HFFc6 (cell line): ENCODE results near the gene RARB. TPM values are rescaled to one million over a fixed set of nuclear protein-coding genes. Genes with fewer than 3 reads are reported as not detected.

Source experiments
- DNase-seq: peaks from one replicate; pipeline ENCODE4 v3.0.0-alpha.2; 2018
- H3K27ac Mint-ChIP-seq: 2 replicates; pipeline ENCODE4 v1.8.0; 2020; ENCODE audit warnings: mild to moderate bottlenecking, mixed read lengths
- H3K27me3 Mint-ChIP-seq: 2 replicates; pipeline ENCODE4 v1.8.0; 2021; ENCODE audit warnings: mild to moderate bottlenecking, moderate library complexity, mixed read lengths; ENCODE audit not compliant: insufficient read depth
- H3K36me3 Mint-ChIP-seq: 2 replicates; pipeline ENCODE4 v1.8.0; 2021; ENCODE audit warnings: low read depth, mixed read lengths
- H3K4me1 Mint-ChIP-seq: 2 replicates; pipeline ENCODE4 v1.8.0; 2020; ENCODE audit warnings: low read depth, mixed read lengths
- H3K4me3 Mint-ChIP-seq: 2 replicates; pipeline ENCODE4 v1.8.0; 2020; ENCODE audit warnings: mild to moderate bottlenecking, moderate library complexity, mixed read lengths
- H3K9me3 Mint-ChIP-seq: 2 replicates; pipeline ENCODE4 v1.8.0; 2020; ENCODE audit warnings: mild to moderate bottlenecking, mixed read lengths
- total RNA-seq, 6 experiments: library from RNA; stranded (reverse); fragmentation: NEBNext Ultra II Directional; extraction: Animal tissue kit (Norgen Biotek cat#: 25700); gene quantifications; 2 replicates in 1 of 6; 3 replicates in 5 of 6; pipeline ENCODE4 v1.2.3, GENCODE V29; 2021
- TF ChIP-seq, protein P1 (sequence below): fragments of 200-600 bp; sonication (generic); IDR thresholded peaks from 2 replicates; pipeline ENCODE4 v1.5.0; 2021; ENCODE audit warnings: antibody characterized with exemption, mild to moderate bottlenecking

Gene RARB
- total RNA-seq, 6 experiments from 2014 or later, result 1.6 to 2.4 (median 1.8) TPM; not detected in 2

DNA sequence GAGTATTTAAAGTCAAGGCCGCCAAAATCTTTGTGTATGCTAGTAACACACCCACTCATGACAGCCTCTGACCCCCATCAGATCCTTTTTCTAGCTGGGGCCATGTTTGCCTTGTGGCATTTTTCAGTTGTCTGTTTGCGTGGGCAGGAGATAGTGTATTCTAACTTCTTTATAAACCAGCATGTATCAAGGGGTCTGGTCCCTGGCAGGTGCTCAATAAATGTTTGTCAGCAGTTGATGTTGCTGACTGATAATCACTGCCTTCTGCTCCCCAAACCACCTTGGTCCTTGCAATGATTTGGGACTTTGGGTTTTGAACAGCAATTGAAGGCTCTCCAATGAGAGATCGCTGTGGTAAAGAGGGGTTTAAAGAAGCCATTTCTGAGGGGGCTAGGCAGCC lies 19.2 kb downstream of the RARB start:
- Mint-ChIP-seq H3K27me3 (no peaks in the 10 kb centered on the region), H3K4me3 (no peak overlapping the region), H3K4me1 (peaks cover 14% of the 10 kb centered on the region), H3K9me3 (no peaks in the 10 kb centered on the region), H3K27ac (no peak overlapping the region), H3K36me3 (no peaks in the 10 kb centered on the region)
- no peak for DNase-seq
- TF ChIP-seq, protein P1, sequence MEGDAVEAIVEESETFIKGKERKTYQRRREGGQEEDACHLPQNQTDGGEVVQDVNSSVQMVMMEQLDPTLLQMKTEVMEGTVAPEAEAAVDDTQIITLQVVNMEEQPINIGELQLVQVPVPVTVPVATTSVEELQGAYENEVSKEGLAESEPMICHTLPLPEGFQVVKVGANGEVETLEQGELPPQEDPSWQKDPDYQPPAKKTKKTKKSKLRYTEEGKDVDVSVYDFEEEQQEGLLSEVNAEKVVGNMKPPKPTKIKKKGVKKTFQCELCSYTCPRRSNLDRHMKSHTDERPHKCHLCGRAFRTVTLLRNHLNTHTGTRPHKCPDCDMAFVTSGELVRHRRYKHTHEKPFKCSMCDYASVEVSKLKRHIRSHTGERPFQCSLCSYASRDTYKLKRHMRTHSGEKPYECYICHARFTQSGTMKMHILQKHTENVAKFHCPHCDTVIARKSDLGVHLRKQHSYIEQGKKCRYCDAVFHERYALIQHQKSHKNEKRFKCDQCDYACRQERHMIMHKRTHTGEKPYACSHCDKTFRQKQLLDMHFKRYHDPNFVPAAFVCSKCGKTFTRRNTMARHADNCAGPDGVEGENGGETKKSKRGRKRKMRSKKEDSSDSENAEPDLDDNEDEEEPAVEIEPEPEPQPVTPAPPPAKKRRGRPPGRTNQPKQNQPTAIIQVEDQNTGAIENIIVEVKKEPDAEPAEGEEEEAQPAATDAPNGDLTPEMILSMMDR, result no peak

DNA sequence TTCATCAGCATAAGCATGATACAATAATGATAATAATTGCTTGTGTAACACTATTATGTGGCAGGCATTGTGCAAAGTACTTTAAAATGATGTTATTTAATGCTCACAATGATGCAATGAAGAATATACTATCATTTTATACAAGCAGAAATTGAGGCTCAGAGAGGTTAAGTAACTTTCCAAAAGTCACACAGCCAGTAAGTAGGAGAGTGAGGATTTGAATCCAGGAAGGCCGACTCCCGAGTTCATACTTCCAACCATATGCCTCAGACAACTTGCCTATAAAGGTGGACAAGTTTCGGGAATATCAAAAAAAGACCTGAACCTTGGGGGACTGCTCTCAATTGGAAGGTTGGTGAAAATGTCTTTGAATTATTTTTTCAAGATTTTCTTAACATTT lies 19.9 kb downstream of the RARB start:
- Mint-ChIP-seq H3K4me3 (no peak overlapping the region), H3K27ac (no peak overlapping the region), H3K27me3 (no peaks in the 10 kb centered on the region), H3K4me1 (peaks cover 14% of the 10 kb centered on the region), H3K36me3 (no peaks in the 10 kb centered on the region), H3K9me3 (no peaks in the 10 kb centered on the region)
- TF ChIP-seq, protein P1, result no peak
- DNase-seq, result no peak

DNA sequence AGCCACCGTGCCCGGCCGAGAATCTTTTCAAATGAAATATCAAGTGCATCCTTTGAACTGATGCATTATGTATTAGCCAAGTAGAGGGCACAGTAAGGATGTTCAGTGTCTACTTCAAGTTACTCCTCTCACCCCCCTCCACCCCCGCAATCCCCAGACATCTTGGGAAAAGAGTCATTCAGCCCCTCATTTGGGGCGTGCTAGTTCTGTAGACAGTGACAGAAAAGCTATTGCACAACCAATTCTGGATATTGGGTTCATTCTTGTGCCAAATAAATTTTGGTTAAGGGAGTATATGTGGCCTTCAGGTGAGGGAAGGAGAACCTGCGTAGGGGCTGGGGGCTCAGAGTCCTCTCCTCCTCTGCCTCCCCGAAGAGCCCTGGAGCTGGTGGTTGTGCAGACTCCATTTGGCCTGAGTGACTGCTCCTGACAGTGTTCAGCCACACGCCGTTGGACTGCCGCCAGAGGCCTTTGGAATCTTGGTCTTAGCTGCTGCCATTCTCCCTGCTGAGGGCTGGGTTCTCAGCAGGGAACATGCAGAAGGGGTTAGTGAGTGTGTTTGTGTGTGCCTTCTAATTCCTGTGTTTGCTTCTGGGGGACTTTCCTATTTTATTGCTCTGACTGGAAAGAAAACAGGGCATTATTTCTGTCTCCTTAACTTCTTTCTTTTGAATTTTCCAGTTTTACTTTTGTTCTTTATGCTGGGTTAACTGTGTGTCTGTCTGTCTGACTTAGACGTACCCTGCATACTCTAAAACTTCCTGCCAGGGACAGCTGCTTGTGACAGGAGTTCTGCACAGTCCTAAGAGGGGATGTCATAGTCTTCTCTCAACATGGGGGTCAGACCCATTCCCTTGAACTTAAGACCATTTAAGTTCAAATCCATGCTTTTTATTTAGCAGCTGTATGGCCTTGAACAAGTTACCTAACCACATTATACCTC lies 21.0 kb downstream of the RARB start:
- Mint-ChIP-seq H3K27ac (no peak overlapping the region), H3K4me1 (peaks cover 22% of the 10 kb centered on the region), H3K36me3 (no peaks in the 10 kb centered on the region), H3K9me3 (no peaks in the 10 kb centered on the region), H3K4me3 (no peak overlapping the region), H3K27me3 (no peaks in the 10 kb centered on the region)
- TF ChIP-seq, protein P1, result no peak
- peak; percentile 11 for DNase-seq

DNA sequence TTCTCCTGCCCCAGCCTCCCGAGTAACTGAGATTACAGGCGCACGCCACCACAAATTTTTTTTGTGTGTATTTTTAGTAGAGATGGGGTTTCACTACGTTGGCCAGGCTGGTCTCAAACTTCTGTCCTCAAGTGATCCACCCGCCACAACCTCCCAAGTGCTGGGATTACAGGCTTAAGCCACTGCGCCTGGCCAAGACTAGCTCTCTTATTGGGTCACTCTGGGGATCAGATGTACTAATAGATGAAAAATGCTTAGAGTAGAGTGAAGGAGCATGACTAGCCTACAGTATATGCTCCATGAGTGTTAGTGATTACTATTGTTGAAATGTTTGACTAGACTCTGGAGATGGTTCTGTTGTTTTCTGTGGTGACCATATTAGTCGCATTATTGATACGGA lies 21.8 kb downstream of the RARB start:
- Mint-ChIP-seq H3K4me1 (peaks cover 30% of the 10 kb centered on the region), H3K36me3 (no peaks in the 10 kb centered on the region), H3K9me3 (no peaks in the 10 kb centered on the region), H3K27ac (no peak overlapping the region), H3K4me3 (no peak overlapping the region), H3K27me3 (no peaks in the 10 kb centered on the region)
- no peak for DNase-seq
- TF ChIP-seq, protein P1, result no peak

DNA sequence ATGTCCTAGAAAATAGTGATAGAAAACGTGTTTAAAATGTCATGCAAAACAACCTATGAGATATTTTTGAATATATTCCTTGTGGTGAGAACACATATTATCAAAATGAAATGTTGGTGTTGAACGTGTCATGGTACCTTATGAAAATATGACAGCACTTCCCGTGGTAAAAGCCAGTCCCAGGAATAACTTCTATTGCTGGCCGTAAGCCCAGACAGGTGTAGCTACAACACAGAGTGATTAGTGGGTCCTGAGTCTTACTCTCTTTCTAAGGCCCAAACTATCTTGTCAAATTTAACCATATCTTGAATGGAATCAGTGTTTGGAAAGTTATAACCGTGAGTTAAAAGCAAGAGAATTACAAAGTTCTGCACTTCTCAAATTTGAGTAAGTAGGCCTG lies 24.1 kb downstream of the RARB start:
- H3K27ac Mint-ChIP-seq, result no peak overlapping the region

More for the DNA sequence above, 24.1 kb downstream of the RARB start:
- DNase-seq, result no peak
- TF ChIP-seq, protein P1, result no peak
- no peaks in the 10 kb centered on the region for H3K36me3 Mint-ChIP-seq
- peaks cover 46% of the 10 kb centered on the region for H3K4me1 Mint-ChIP-seq
- H3K27me3 Mint-ChIP-seq, result no peaks in the 10 kb centered on the region; the same call in 1 of the 2 replicates
- H3K9me3 Mint-ChIP-seq, result no peaks in the 10 kb centered on the region
- H3K4me3 Mint-ChIP-seq, result no peak overlapping the region
